T-helper 2 cell (primary cell): Measurements from ENCODE around the gene IFNGR1.

Experiments used
- DNase-seq, 5 experiments: peaks; one replicate each; pipeline versions ENCODE4 v3.0.0 to v3.0.0-alpha.2; 2012 to 2022

IFNGR1 gene

DNA sequence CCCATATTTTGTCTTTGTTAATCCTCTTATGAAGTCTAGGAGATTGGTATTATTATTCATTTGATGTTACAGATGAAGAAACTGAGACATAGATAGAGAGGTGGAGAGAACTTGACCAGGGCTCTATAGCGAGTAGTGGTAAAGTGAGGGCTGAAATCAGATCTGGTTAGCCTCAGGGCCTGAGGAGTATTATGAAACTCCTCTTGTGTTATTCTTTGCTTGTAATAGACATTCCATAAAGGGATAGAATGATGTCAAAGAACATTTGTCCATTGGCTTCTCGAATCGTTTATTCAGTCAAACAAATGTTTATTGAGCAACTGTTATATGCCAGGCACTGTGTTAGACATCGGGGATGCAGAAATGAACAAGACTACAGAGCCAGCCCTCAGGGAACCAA, 45.7 kb downstream of the IFNGR1 start, which contains the start of gene IL22RA2:
Gene IL22RA2, minus strand, starts transcription at position 144 of the 400 bp plus-strand sequence. CDS start 11,895 bp downstream, outside the sequence.
- DNase-seq: no peak

DNA sequence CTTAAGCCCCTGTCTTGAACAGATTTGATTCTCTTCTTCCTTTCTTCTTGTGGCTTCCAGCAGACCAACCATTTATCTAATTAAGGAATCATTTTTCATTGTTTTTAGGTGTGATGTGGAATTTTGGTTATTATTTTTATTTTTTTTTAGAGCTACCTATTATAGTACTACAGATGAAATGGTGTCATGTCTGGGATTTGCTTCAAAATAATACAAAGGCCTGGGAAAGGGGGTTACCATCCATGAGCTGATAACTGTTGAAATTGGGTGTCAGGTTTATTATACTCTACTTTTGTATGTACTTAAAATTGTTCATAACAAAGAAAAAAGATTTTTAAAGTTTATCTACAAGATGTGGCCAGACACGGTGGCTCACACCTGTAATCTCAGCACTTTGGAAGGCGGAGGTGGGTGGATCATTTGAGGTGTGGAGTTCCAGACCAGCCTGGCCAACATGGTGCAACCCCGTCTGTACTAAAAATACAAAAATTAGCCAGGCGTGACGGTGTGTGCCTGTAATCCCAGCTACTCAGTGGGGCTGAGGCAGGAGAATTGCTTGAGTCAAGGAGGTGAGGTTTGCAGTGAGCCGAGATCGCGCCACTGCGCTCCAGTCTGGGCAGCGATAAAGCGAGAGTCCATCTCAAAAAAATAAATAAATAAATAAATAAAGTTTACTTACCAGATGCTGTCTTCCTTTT, 46.3 kb downstream of the IFNGR1 start:
- DNase-seq: no peak

DNA sequence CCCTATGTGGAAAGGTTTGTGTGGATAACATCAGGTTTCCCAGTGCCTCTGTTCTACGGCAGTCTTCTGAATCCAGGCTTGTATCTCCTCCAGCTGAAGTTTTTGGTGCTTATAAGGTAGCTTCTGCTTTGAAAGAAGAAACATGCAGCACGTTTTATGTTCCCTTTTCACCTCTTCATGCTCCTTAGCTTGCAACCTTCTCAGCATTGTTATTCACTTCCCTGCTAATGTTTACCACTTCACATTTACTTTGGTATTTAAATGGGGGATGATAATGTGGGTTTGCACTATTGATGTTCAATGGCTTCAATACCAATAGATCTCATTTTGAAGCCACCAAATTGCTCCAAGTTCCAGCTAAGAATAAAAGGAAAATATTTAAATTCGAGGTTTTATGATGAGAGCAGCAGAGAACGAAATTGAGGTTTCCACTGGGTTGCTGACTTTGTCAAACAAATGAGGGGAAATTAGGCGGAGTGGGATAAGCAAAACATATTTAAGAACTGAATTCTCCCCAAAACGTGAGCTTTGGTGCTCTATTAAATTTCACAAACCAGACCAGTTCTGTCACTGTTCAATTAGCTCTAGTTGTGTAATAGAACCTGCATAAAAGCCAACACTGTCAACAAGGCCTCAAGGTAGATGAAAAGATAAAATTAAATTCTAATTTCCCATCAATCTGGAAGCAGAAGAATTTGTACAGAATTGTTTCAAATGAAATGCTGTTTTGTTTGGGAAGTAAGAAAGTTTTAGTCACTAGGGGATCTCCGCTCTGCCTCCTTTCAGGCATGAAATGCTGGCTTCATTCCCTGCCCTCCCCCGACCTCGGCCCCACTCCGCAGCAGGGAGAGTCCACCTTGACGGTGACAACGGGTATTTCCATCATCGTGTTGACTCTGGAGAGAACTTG, 47.1 kb downstream of the IFNGR1 start:
- no peak for DNase-seq

DNA sequence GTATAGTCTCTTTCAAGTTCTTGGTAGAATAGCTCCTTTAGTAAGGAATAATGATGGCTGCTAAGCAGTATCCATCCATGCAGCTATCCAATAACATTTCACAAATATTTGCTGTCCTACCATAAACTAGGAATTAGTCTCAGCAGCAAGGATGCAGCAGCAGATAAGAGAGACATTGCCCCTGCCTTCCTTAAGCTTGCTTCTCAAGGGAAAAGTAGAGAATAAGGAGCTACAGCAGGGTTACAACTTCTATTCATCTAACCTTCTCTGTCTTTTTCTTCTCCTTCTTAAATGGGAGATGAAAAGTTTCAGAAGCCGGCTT, 48.2 kb downstream of the IFNGR1 start:
- DNase-seq: no peak

DNA sequence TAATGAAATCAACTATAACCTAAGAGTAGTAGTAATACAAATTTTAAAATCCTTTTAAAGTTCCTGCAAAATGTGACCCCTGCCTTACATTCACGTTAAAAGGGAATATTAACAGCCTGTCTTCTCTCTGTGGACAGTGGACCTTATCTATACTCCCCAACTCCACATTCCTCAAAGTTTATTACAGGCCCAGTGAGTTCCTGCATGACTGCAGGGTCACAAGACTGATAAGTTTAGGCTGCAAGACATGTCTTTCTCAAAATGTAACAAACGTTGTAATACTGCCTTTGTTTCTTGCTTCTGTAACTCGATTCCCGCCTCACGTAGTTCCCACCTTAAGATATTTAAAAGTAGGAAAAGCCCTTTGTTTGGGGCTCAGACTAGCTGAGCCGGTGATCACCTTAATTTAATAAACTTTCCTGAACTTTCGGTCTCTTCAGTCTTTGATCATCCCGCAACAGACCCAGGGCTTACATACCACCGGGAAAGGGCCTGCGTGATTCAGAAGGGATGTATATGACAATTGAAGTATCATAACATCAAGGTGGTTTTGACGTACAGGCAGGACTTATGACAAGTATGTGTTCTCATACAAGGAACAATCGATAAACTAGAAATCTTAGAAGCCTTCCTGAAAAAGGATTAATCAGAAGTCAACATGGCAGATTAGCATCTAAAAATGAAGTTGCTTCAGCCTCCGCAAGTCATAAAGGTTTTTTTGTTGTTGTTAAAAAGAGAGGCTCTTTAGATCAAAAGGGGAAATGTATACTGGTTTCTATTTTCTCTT, 48.7 kb downstream of the IFNGR1 start:
- no peak for DNase-seq

DNA sequence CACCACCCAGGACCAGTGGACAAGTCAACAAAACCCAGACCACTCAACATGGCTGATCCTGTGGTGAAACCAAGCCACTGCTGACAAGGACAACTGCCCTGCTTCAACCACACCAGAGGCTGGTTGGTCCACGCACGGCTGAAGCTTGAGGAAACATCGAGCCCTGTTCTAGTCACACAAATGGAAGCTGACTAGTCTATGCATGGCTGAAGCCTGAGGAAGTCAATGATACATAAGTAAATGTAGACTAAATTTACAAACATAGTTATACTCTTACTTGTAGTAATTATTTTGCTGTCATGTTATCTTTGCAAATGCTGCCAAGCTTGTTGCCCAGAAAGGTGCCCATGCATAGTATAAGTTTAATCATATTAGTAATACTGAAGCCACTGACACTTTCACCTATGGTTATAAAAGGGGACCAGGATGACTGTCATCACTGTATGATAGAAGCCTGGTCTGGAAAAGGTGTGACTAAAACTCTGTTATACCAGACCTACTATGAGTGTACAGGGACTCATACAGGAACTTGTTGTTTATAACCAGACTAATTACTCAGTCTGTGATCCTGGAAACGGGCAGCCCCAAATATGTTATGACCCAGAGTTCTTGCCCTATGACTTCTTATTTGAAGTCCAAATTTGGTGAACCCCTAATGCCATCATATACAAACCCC, 51.3 kb downstream of the IFNGR1 start:
- peak in 1 of 5 experiments; percentile 50 for DNase-seq

DNA sequence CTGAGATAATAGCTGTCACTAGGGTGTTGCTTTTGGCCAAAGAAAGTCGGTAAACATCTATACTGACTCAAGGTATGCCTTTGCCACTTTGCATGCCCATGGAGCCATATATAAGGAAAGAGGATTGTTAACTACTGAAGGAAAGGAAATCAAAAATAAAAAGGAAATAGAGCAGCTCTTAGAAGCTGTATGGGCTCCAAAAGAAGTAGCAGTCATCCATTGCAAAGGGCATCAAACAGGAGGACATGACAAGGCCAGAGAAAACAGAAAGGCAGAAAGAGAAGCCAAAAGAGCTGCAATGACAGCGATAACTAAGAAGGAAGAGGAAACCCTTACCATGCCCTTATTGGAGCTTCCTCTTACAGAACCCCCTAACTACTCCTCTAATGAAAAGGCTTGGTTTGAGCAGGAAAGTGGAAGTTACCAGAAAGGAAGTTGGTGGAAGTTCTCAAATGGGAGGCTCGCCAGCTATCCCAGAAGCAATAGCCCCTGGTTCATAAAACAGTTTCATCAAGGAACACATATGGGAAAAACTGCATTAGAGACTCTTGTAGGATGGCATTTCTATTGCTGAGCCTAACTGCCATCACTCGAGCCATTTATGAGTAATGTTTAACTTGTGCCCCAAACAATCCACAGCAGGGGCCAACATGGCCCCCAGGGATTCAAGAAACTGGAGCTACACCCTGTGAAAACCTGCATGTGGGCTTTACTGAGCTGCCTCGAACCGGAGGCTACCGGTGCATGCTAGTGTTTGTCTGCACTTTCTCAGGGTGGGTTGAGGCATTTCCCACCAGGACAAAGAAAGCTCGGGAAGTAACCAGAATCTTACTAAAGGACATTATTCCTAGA, 52.7 kb downstream of the IFNGR1 start:
- DNase-seq: no peak

DNA sequence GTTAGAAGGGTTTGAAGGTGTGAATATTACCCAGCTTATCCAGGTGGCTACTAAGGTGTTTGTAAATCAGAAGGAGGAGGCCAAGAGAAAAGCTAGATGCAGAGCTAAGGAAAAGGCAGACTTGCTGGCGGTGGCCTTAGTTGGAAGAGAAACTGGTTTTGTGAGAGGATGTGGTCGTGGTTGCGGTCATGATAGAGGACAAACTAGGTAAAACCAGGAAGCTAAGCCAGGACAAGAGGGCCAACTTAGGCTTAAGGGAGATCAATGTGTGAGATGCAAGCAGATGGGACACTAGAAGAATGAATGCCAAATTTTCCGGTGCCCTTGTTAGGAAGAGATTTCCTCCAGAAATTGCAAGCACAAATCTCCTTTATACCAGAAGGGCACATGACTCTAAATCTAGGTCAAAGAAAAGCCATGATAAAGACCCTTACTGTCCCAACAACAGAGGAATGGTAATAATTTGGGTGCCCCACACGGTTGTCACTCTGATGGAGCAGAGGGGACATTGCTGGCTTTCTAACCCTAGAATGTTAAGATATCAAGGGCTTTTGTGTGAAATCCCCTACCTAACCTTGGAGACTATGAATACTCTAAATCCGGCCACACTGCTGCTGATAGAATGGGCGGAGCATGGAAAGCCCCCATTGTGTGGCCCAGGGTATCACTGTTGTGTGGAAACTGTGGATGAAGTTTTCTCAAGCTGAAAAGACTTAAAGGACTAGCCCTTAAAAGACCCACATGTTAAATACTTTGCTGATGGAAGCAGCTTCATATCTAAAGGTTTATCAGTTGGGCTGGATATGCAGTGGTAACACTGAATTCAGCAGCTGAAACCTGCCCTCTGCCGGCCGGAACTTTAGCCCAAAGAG, 53.6 kb downstream of the IFNGR1 start:
- peak in 2 of 5 experiments; percentile 48 to 66 for DNase-seq

DNA sequence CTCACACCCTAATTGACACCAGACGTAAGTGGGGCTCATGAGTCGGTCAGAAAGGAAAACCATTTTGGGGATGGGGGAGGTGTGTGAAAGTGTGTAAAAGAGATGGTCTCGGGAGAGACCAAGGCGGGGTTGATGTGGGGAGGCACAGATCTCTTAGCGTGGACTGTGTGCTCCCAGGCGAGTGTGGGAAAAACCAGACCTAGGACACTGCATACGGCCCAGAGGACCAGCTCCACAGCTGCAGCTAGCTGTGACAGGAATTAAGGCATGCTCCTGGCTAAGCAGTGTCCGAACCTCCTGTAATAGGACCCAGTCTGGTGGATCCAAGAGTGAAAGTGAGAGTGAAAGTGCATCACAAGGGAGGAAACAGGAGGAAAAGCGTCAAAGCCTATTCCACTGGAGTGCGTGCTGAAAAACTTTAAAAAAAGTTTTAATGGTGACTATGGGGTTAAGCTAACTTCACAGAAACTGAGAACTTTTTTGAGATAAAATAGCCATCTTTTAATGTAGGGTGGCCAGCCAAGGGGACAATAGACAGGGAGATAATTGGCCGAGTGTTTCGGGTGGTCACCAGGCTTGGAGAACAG, 55.4 kb downstream of the IFNGR1 start:
- no peak for DNase-seq

DNA sequence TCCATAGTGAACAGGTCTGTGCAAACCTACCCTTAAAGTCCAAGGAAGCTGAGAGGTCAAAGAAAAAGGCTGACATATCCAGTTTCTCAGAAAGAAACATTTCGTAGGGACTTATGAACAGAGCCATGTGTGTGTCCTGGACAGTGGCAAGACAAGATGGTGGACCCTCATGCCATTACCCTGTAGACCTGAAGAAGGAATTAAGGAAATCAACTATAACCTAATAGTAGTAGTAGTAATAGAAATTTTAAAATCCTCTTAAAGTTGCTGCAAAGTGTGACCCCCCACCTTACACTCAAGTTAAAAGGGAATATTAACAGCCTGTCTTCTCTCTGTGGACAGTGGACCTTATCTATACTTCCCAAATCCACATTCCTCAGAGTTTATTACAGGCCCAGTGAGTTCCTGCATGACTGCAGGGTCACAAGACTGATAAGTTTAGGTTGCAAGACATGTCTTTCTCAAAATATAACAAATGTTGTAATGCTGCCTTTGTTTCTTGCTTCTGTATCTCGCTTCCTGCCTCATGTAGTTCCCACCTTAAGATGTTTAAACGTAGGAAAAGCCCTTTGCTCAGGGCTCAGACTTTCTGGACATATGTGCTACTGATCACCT, 56.4 kb downstream of the IFNGR1 start:
- DNase-seq: no peak

DNA sequence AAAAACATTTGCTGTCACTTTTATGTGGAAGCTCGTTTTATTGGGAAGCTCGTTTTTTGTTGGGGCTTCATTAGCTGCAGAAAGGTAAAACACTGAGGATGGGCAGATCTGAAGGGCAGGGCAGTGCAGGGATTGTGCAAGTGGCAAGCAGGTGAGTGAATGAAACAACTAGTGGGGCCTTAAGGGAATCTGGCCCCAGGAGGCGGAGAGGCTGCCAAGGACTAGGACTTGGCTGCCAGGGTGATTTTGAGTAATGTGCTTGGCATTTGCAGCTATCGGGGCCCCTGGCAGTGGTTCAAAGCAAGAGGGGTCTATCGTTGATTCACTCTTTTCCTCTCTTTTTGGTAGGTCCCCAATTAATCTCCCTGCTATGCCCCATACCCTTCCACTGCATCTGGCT, 57.2 kb downstream of the IFNGR1 start:
- DNase-seq: no peak

DNA sequence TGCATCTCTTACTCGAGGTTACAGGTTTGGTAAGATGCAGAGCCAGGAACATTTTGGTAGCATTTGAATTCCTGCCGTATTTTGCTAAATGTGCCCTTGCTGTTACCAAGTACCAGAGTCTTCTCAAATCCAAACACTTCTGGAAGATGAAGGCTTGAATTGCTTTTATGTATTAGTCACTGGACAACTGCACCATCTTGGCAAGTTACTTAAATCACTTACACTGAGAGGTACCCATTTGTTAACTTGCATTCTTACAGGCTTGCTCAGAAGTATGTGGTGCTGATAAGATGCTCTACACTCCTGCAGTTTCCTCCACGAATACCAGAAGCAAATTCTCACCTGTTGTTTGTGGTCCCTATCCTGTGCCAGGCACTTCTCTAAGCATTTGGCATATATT, 58.4 kb downstream of the IFNGR1 start:
- DNase-seq: no peak

DNA sequence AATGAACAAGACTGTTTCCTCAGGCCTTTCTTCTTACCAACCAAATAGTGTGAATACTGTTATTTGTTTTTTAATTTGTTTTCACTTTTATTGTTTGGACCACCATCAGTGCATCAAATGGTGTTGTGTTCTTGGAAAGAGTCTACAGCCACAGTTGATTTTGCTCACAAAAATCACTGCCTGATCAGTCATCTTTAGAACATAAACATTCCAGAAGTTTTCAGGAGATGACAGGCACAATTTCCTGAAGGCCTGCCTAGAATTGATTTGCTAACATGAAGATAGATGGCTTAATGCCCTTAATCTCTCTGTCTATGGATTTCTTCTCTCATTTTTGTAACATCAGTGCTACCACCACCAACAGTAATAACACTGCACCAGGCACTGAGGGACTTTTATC, 59.3 kb downstream of the IFNGR1 start:
- no peak for DNase-seq

DNA sequence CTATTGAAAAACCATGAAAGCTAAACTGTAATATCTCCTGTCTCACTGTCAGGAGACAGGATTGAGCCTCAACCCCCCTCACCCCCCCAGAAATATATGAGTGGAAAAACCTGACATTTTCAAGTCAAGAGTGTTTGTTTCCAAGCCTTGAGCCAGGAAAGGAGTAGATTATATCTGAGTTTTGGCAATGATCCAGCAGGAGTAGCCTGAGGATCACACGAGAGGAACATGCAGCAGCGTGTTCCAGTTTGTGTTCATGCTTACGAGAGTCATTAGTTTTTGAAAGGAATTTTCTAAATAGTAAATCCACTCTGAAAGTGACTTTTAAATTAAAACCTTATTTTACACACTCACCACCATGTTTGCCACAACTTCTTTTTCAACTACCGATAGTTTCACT, 61.6 kb downstream of the IFNGR1 start:
- no peak for DNase-seq

DNA sequence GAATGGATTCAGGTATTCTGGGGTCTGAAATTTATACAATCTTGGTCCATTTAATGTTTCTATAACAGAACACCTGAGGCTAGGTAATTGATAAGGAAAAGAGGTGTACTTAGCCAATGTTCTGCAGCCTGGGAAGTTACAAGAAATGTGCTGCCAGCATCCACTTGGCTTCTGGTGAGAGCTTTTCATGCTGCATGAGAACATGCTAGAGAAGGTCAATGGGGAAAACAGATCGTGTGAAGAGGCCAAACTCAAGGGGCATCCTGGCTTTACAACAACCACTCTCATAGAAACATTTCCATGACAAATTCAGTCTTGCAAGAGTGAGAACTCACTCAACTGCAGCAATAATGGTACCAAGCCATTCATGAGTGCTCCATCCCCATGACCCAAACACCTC, 62.5 kb downstream of the IFNGR1 start:
- no peak for DNase-seq

DNA sequence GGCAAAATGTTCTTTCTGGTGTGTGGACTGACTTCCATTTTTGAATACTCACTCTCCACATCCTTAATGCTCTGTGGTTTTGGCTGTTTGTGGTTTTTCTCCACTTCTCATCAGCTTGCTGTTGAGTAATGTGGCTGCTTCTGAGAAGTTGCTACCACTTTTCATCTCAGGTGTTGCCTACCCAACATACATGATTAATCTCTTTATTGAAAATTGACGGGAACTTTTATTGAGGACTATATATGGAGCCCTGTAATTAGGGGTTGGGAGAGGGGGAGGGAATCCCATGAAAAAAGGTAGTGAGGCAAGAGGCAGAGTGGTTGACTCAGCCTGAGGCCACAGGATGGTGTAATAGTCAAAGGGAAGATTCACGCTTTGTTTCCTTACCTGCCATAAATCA, 63.4 kb downstream of the IFNGR1 start:
- DNase-seq: peak in 2 of 5 experiments; percentile 70 to 91

DNA sequence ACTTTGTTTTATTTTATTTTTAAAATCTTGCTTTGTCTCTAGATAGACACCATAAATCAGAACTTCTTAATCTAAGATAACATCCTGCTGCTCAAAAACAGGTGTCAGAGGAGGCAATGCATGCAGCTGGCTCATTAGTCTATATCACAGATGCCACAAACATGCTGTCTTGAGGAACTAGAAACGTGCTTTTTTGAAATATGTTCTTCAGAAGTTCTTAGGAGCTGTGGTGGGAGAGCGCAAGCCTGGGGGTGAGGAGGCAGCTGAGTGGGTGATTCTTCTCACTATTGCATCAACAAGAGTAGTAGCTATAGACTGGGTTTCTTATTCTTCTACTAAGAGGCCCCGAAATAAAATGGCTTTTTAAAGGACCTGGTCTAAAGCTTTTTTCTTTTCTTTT, 69.1 kb downstream of the IFNGR1 start:
- peak in 1 of 5 experiments; percentile 41 for DNase-seq

DNA sequence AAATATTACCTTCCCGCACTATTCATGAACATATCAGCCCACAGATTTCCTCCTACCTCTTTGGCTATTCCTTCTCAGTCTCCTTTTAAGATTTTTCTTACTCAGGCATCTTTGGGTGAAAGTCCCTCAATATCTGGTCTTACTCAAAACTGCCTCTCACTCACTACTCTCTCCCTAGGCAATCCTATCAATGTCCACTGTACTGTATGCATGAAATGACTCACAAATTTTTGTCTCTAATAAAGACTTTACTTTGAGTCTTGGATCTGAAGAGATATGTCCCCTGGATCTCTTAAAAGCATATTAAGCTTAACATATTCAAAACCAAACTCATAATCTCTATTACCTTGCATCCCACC, 70.2 kb downstream of the IFNGR1 start:
- no peak for DNase-seq

DNA sequence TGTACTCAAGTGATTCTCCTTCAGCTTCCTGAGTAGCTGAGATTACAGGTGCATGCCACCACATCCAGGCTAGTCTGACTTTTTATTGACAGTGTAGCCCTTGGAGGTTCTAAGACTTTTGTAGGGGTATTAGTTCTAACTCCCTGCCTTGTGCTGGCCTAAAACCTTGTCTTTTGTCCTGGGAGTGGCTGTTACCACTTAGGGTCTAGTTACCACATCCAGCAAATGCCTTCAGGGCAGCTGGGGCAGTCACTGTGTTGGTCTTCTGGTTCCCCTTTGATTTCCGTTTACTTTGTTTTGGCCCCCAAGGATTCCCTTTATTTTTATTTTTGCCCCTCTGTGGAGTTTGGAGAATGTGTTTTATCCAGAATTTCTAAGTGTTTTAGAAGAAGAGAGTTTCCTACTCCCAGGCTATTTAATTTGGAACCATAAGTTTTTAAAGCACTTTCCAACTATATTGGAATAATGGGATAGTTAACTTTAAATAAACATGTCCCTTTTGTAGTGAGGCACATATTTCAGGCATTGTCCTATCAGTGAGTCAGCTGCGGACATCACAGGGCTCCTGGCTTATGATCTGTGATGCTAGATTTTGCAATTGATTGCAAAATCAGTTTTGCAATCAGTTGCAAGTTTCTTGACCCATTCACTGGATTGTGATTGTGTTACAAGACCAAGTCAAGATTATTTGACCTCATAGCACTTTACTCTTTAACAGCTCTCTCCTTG, 70.7 kb downstream of the IFNGR1 start:
- DNase-seq: no peak
